Keratinocyte (primary cell): Measurements from ENCODE around the gene CEP20. TPM values are rescaled to one million over a fixed set of nuclear protein-coding genes. Genes with fewer than 3 reads are reported as not detected.

ENCODE experiments used
- DNase-seq: peaks from one replicate; pipeline ENCODE4 v3.0.0-alpha.2; 2011; ENCODE audit warnings: low read depth, missing footprints, low spot score
- FAIRE-seq: peaks from 2 replicates; lab custom pipeline; 2011; peaks lifted over from hg19 to GRCh38; lab: Jason Lieb, UNC
- H2AFZ ChIP-seq: 2 replicates; pipeline ENCODE4 v1.6.0; 2012; ENCODE audit warnings: low read length, control low read depth, inconsistent platforms; ENCODE audit not compliant: control insufficient read depth
- H3K27ac ChIP-seq: 2 replicates; pipeline ENCODE4 v1.5.1; 2011; ENCODE audit warnings: low read length; ENCODE audit not compliant: control insufficient read depth, insufficient read depth
- H3K27me3 ChIP-seq: 3 replicates; pipeline ENCODE4 v1.6.0; 2011; ENCODE audit warnings: low read length; ENCODE audit not compliant: control insufficient read depth, insufficient read depth; ENCODE audit errors: extremely low read depth
- H3K36me3 ChIP-seq, 2 experiments: 2 replicates in 1 of 2; 3 replicates in 1 of 2; pipeline ENCODE4 v1.5.1; 2011; ENCODE audit warnings: low read length in 2 of 2, mild to moderate bottlenecking in 1 of 2; ENCODE audit not compliant: control insufficient read depth in 2 of 2, insufficient read depth in 2 of 2; ENCODE audit errors: extremely low read depth in 1 of 2
- H3K4me1 ChIP-seq: 3 replicates; pipeline ENCODE4 v1.5.1; 2011; ENCODE audit warnings: low read length; ENCODE audit not compliant: control insufficient read depth, insufficient read depth; ENCODE audit errors: extremely low read depth
- H3K4me2 ChIP-seq: 3 replicates; pipeline ENCODE4 v1.6.0; 2011; ENCODE audit warnings: low read depth, low read length; ENCODE audit not compliant: control insufficient read depth, insufficient read depth; ENCODE audit errors: extremely low read depth
- H3K4me3 ChIP-seq, 3 experiments: fragments of 200-600 bp in 1 of 3; sonication (generic) in 1 of 3; 2 replicates in 2 of 3; 3 replicates in 1 of 3; pipeline ENCODE4 v1.5.1; 2011 to 2016; ENCODE audit warnings: low read length in 3 of 3, mild to moderate bottlenecking in 3 of 3, control low read depth in 2 of 3, inconsistent platforms in 1 of 3, low read depth in 1 of 3, mixed read lengths in 1 of 3, mixed run types in 1 of 3, moderate library complexity in 1 of 3; ENCODE audit not compliant: control insufficient read depth in 2 of 3, insufficient read depth in 2 of 3; ENCODE audit errors: extremely low read depth in 1 of 3
- H3K79me2 ChIP-seq: 2 replicates; pipeline ENCODE4 v1.6.0; 2012; ENCODE audit warnings: low read length; ENCODE audit not compliant: control insufficient read depth, insufficient read depth
- H3K9ac ChIP-seq: 3 replicates; pipeline ENCODE4 v1.6.0; 2011; ENCODE audit warnings: low read length; ENCODE audit not compliant: control insufficient read depth, insufficient read depth; ENCODE audit errors: extremely low read depth
- H3K9me1 ChIP-seq: 3 replicates; pipeline ENCODE4 v1.6.0; 2011; ENCODE audit warnings: low read length; ENCODE audit not compliant: control insufficient read depth, insufficient read depth; ENCODE audit errors: extremely low read depth
- H3K9me3 ChIP-seq: 2 replicates; pipeline ENCODE4 v1.5.1; 2012; ENCODE audit warnings: low read depth, low read length; ENCODE audit not compliant: control insufficient read depth
- H4K20me1 ChIP-seq: 3 replicates; pipeline ENCODE4 v1.6.0; 2011; ENCODE audit warnings: low read length; ENCODE audit not compliant: control insufficient read depth, insufficient read depth; ENCODE audit errors: extremely low read depth
- EZH2 ChIP-seq: IDR thresholded peaks from one replicate; pipeline ENCODE4 v1.6.1; 2012; ENCODE audit warnings: inconsistent platforms, mild to moderate bottlenecking, low read length, moderate library complexity
- dilution Hi-C: fragments of 300-500 bp; cut with MboI; formaldehyde crosslinking; loops from one replicate; pipeline ENCODE4 v1.7.0; 2020; ENCODE audit warnings: low sequenced_read_pairs; ENCODE audit not compliant: extremely low pct_ligation_motif_present
- polyA plus RNA-seq, 5 experiments: library from polyadenylated mRNA; depleted of rRNA in 3 of 5; stranded (reverse) in 3 of 5; stranded (forward) in 1 of 5; unstranded in 1 of 5; fragments of >200 nt; gene quantifications; 1 replicate in 1 of 5; 2 replicates in 3 of 5; 3 replicates in 1 of 5; pipeline versions ENCODE4 v1.2.1 to v1.2.3, GENCODE V29; 2011 to 2012; ENCODE audit warnings: missing spikeins in 2 of 5, low read depth in 1 of 5, low replicate concordance in 1 of 5
- TF ChIP-seq, protein P1 (sequence below), 3 experiments: IDR thresholded peaks in 1 of 3; conservative IDR thresholded peaks in 1 of 3; optimal IDR thresholded peaks in 1 of 3; 2 replicates in 2 of 3; 3 replicates in 1 of 3; pipeline versions ENCODE3 to v1.5.1; 2011; ENCODE audit warnings: low read length in 3 of 3, mild to moderate bottlenecking in 3 of 3, moderate library complexity in 2 of 3, control low read depth in 1 of 3, inconsistent platforms in 1 of 3; ENCODE audit not compliant: insufficient read depth in 2 of 3; ENCODE audit errors: extremely low read depth in 1 of 3

The CEP20 gene
- polyA plus RNA-seq, 1 donor (not counting 4 experiments of a cell fraction or from before 2014, with no cell fraction given), result 44.1 TPM

- TF ChIP-seq, protein P1, sequence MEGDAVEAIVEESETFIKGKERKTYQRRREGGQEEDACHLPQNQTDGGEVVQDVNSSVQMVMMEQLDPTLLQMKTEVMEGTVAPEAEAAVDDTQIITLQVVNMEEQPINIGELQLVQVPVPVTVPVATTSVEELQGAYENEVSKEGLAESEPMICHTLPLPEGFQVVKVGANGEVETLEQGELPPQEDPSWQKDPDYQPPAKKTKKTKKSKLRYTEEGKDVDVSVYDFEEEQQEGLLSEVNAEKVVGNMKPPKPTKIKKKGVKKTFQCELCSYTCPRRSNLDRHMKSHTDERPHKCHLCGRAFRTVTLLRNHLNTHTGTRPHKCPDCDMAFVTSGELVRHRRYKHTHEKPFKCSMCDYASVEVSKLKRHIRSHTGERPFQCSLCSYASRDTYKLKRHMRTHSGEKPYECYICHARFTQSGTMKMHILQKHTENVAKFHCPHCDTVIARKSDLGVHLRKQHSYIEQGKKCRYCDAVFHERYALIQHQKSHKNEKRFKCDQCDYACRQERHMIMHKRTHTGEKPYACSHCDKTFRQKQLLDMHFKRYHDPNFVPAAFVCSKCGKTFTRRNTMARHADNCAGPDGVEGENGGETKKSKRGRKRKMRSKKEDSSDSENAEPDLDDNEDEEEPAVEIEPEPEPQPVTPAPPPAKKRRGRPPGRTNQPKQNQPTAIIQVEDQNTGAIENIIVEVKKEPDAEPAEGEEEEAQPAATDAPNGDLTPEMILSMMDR (optimal IDR thresholded peaks at IDR 0.05 in 1 of 3, IDR thresholded peaks at IDR 0.05 in 1 of 3, conservative IDR thresholded peaks at IDR 0.05 in 1 of 3; ENCODE audit: extremely low read depth in 1 of 3, insufficient read depth in 2 of 3, low read length in 3 of 3), result no peak
- no peak for TF ChIP-seq EZH2
- Histone ChIP-seq H3K9ac (peak overlapping the region; percentile 81), H4K20me1 (no peaks in the 10 kb centered on the region), H3K9me3 (no peaks in the 10 kb centered on the region), H3K4me1 (peaks cover 36% of the 10 kb centered on the region), H3K36me3 (no peaks in the 10 kb centered on the region), H3K27me3 (no peaks in the 10 kb centered on the region), H3K79me2 (no peaks in the 10 kb centered on the region), H2AFZ (peak overlapping the region; percentile 60), H3K27ac (peak overlapping the region; percentile 100), H3K9me1 (no peaks in the 10 kb centered on the region), H3K4me2 (peak overlapping the region; percentile 71), H3K4me3 (peak overlapping the region in 2 of 3 experiments; percentile 22 to 34)
- DNase-seq (no peak), FAIRE-seq (no peak)
- dilution Hi-C loops, result no loop called here
Observed at GRCh38 chr16:15900901-15901500, 12.6 kb upstream of the CEP20 start.

GRCh38 chr16:15900357-15900756 is 12.0 kb upstream of the CEP20 start:
- no peaks in the 10 kb centered on the region for H3K27me3 ChIP-seq
- no peaks in the 10 kb centered on the region for H3K9me3 ChIP-seq
- no peak for FAIRE-seq
- H3K36me3 ChIP-seq, result no peaks in the 10 kb centered on the region
- H3K4me2 ChIP-seq, result peak overlapping the region; percentile 71
- dilution Hi-C loops, result no loop called here
- H4K20me1 ChIP-seq, result no peaks in the 10 kb centered on the region
- no peak for TF ChIP-seq EZH2
- TF ChIP-seq, protein P1 (optimal IDR thresholded peaks at IDR 0.05 in 1 of 3, IDR thresholded peaks at IDR 0.05 in 1 of 3, conservative IDR thresholded peaks at IDR 0.05 in 1 of 3; ENCODE audit: extremely low read depth in 1 of 3, insufficient read depth in 2 of 3, low read length in 3 of 3), result no peak
- peak overlapping the region; percentile 100 for H3K27ac ChIP-seq
- peak overlapping the region in 2 of 3 experiments; percentile 22 to 34 for H3K4me3 ChIP-seq
- peak overlapping the region; percentile 81 for H3K9ac ChIP-seq
- H3K4me1 ChIP-seq, result peaks cover 39% of the 10 kb centered on the region
- no peak for DNase-seq
- H3K9me1 ChIP-seq, result no peaks in the 10 kb centered on the region
- H2AFZ ChIP-seq, result no peak overlapping the region
- H3K79me2 ChIP-seq, result no peaks in the 10 kb centered on the region
